Retina (tissue), 1 donor: Measurements from ENCODE around the gene HTR3D.
"Not testable (repeated sequence)": the region's sequence is repeated elsewhere in the genome, so short reads cannot be mapped to it uniquely, and the experiment has no call there.

Source experiments
- DNase-seq: peaks from one replicate; pipeline ENCODE4 v3.0.0-alpha.2; 2016

HTR3D gene

DNA sequence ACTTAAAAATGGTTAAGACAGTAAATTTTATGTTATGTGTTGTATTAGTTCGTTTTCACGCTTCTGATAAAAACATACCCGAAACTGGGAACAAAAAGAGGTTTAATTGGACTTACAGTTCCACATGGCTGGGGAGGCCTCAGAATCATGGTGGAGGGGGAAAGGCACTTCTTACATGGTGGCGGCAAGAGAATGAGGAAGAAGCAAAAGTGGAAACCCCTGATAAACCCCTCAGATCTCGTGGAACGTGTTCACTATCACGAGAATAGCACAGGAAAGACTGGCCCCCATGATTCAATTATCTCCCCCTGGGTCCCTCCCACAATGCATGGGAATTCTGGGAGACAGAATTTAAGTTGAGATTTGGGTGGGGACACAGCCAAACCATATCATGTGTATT is 39.6 kb downstream of the HTR3D start:
- not testable (repeated sequence) for DNase-seq

DNA sequence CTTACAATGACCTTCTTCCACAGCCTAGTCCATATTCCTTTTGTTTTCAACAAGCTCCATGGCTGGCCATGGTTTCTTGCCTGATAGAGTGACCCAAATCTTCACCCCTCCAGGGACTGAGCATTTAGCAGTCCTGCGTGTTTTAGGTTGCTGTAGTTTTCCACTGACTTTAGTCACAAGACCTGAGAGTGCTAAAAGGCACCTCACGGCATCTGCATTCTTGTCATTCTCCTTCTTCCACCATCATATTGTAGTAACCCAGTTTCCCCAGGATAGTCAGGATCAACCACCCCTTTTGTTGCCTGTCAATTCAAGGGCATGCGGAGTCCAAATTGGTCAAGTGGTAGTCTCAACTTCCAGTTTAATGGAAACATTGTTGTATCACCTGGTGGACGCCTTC is 42.1 kb downstream of the HTR3D start:
- no peak for DNase-seq

DNA sequence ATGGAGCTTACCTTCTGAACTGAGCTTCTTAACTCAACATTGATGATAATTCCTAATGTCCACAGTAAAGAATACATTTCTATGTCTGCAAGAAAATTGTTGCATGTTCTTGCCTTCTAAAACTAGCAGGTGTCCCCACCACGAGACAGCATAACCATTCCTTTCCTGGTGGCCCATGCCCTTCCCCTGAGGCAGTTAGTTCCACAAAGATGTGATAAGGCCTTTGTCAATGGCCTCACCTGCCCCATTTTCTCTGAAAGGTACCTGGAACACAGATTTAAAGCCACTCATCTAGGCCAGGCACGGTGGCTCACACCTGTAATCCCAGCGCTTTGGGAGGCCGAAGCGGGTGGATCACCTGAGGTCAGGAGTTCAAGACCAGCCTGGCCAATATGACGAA is 44.4 kb downstream of the HTR3D start:
- no peak for DNase-seq

DNA sequence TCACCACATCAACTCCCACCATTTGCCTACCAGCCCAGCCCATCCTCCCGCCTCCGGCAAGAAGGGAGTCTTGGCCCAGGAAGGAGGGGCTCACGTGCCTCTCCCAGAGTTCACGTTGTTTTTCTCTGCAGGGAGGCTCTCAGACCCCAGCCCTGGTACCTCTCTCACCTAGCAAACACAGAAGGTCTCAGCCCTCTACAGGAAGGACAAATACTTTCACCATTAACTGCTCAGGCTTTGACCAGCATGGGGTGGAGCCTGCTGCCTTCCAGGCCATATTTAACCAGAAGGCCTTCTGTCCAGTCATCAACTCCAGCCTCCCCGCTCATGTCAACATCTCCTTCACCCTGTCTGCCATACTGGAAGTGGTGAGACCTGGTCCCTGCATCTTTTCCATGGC is 46.3 kb downstream of the HTR3D start:
- no peak for DNase-seq

DNA sequence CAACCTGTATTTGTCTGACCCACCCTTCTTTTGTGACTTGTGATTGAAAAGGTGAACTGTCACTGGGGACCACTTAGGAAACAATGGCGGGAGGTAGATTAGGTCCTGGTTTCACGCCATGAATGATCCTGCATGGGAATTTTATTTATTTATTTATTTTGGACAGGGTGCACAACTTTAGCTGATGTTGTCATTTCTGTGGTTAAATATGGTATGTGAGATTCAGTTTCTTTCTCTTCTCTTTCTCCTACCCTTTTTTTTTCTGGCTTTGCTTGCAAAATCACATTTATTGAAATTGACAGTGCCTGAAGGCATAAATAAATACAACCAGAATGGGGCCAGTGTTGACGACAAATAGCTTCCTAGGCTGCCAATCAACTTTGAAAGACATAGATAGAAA is 47.3 kb downstream of the HTR3D start:
- DNase-seq = no peak

DNA sequence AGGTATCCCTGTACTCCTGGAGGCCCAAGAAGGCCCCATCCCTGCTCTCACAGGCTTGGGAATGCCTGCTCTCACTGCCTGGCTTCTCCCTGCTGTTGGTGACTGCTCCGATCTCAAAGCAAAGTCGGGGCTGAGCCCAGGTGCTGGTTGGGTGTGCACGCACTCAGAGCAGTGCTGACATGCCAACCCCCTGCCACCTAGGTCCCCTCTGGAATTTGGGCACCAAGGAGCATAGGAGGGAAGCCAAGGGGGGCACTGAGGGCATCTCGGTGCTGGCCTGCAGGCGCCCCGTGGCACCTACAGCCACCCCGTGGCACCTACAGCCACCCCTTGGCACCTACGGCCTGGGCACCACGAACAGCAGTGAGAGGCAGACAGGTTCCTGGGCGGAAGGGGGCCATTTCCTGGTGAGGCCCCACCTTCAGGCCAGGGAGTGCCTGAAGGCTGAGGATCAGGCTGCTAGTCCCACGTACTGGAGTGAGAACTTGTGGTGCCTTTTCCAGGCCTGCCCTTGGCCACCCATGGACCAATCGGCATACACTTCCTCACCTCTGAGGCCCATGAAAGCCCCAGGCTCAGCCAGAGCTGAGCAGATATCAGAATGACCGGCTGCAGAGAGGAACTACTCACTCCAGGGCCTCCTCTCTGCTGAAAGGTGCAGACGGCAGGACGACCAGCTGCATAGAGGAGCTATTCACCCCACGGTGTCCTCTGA is 49.7 kb downstream of the HTR3D start:
- DNase-seq = no peak

DNA sequence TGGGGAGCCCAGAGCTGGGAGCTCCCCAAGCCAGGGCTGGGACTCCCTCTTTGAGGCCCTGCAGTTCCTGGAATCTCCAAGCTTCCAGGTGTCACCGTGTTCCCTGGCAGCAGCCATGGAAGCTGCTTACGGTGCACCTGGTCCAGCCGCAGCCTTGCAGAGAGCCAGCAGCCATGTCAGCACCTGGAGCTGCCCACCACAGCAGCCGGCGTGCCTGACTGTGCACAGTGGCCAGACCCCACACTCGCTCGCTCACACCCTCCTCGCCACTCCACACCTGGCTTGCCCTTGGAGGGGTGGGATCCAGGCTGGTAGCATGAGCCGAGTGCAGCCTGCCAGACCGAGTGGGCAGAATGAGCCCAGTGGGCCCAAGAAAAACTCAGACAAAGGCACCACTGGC is 50.5 kb downstream of the HTR3D start:
- no peak for DNase-seq

DNA sequence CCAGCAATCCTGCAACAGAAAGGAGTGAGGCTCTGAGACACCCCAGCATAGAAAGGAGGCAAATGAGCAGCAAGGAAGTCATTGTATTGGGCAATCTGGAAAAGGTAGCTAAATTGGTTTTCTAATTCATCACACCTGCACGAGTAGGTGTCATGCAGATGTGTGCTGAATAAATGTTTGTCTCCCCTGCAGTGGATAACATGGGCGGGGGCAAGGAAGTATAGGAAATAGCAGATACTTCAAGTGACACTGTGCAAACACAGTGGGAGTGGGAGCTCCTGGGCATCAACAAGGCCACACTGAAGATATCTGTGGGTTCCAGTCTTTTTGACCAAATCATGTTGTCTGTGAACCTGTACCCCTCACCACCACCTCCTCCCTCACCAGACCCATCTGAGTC is 50.9 kb downstream of the HTR3D start:
- DNase-seq = no peak

DNA sequence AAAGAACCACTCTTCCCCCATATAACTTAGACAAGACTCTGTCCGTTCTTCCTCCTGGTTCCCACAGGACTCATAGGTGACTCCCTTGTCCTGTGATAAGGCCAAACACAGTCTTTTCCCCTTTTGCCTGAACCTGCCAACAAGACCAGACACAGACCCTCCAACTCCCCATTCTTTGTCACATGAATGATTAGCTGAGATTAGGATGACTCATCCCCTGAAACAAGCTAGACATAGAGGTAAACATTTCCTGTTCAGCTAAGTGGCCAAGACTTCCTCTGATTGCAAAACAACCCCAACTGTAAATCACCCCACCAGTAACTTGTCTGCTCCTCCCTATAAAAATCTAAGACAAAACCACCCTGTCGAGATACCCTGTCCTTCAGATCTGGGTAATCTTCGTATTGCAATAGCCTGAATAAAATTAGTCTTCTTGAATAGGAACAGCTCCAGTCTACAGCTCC is 53.9 kb downstream of the HTR3D start:
- DNase-seq = no peak
